ENCODE data around the gene SNX20. TPM values are rescaled to one million over a fixed set of nuclear protein-coding genes. Genes with fewer than 3 reads are reported as not detected.

The SNX20 gene
- total RNA-seq: 2.6 TPM

GRCh38 chr16:50681021-50681885 lies at the start of gene SNX20:
TSS of gene SNX20 (minus strand) at chr16:50681312. CDS start at chr16:50677526, 3,786 bp downstream.
- intact Hi-C loops (cut with DNase I): loop anchor here (10.0 kb wide), 1 partner anchor 1706 kb away; no protein-coding TSS in a partner anchor
- DNase-seq (ENCODE audit: low spot score) (peak; percentile 54), ATAC-seq (peak; percentile 63)

- intact Hi-C loops (cut with DNase I): no loop called here
- ATAC-seq (no peak), DNase-seq (ENCODE audit: low spot score) (no peak)
Observed at GRCh38 chr16:50724306-50724705, 43.2 kb upstream of the SNX20 start.

GRCh38 chr16:50722960-50723359 lies 41.8 kb upstream of the SNX20 start:
- ATAC-seq (no peak), DNase-seq (ENCODE audit: low spot score) (no peak)
- intact Hi-C loops (cut with DNase I): no loop called here

GRCh38 chr16:50722405-50722737 lies 41.3 kb upstream of the SNX20 start:
- no peak for DNase-seq (ENCODE audit: low spot score)
- intact Hi-C loops (cut with DNase I): no loop called here
- ATAC-seq: no peak

- intact Hi-C loops (cut with DNase I): no loop called here
- DNase-seq (ENCODE audit: low spot score): no peak
- ATAC-seq: no peak
Observed at GRCh38 chr16:50721549-50722404, 40.7 kb upstream of the SNX20 start.

- DNase-seq (ENCODE audit: low spot score): no peak
- no peak for ATAC-seq
- intact Hi-C loops (cut with DNase I): no loop called here
Observed at GRCh38 chr16:50719401-50720337, 38.6 kb upstream of the SNX20 start.

GRCh38 chr16:50718761-50719400 lies 37.8 kb upstream of the SNX20 start:
- intact Hi-C loops (cut with DNase I): no loop called here
- DNase-seq (ENCODE audit: low spot score) (no peak), ATAC-seq (no peak)

- ATAC-seq (no peak), DNase-seq (ENCODE audit: low spot score) (no peak)
- intact Hi-C loops (cut with DNase I): no loop called here
Observed at GRCh38 chr16:50718061-50718760, 37.1 kb upstream of the SNX20 start.

- intact Hi-C loops (cut with DNase I): no loop called here
- DNase-seq (ENCODE audit: low spot score): no peak
- ATAC-seq: no peak
Observed at GRCh38 chr16:50717494-50717893, 36.4 kb upstream of the SNX20 start.

GRCh38 chr16:50717091-50717490 lies 36.0 kb upstream of the SNX20 start:
- ATAC-seq (no peak), DNase-seq (ENCODE audit: low spot score) (no peak)
- intact Hi-C loops (cut with DNase I): no loop called here

- ATAC-seq: no peak
- intact Hi-C loops (cut with DNase I): no loop called here
Observed at GRCh38 chr16:50712956-50713355, 31.8 kb upstream of the SNX20 start.

GRCh38 chr16:50712560-50712898 lies 31.4 kb upstream of the SNX20 start:
- intact Hi-C loops (cut with DNase I): no loop called here
- ATAC-seq (no peak), DNase-seq (ENCODE audit: low spot score) (no peak)

More at GRCh38 chr16:50712956-50713355, 31.8 kb upstream of the SNX20 start:
- DNase-seq (ENCODE audit: low spot score): no peak

GRCh38 chr16:50711862-50712559 lies 30.9 kb upstream of the SNX20 start:
- intact Hi-C loops (cut with DNase I): no loop called here
- no peak for DNase-seq (ENCODE audit: low spot score)

GRCh38 chr16:50711040-50711439 lies 29.9 kb upstream of the SNX20 start:
- ATAC-seq (no peak), DNase-seq (ENCODE audit: low spot score) (no peak)
- intact Hi-C loops (cut with DNase I): no loop called here

More at GRCh38 chr16:50711862-50712559, 30.9 kb upstream of the SNX20 start:
- ATAC-seq: no peak

- ATAC-seq: no peak
- intact Hi-C loops (cut with DNase I): no loop called here
- DNase-seq (ENCODE audit: low spot score): no peak
Observed at GRCh38 chr16:50709980-50710379, 28.9 kb upstream of the SNX20 start.

- DNase-seq (ENCODE audit: low spot score) (no peak), ATAC-seq (peak; percentile 63)
- intact Hi-C loops (cut with DNase I): no loop called here
Observed at GRCh38 chr16:50709061-50709684, 28.1 kb upstream of the SNX20 start.
